GM10847 (cell line): ENCODE results near the gene CCDC192.

Source experiments
- POLR2A ChIP-seq: IDR thresholded peaks from 2 replicates; pipeline ENCODE4 v1.6.1; 2011; ENCODE audit not compliant: insufficient read length; ENCODE audit errors: extremely low read depth

Gene CCDC192

DNA sequence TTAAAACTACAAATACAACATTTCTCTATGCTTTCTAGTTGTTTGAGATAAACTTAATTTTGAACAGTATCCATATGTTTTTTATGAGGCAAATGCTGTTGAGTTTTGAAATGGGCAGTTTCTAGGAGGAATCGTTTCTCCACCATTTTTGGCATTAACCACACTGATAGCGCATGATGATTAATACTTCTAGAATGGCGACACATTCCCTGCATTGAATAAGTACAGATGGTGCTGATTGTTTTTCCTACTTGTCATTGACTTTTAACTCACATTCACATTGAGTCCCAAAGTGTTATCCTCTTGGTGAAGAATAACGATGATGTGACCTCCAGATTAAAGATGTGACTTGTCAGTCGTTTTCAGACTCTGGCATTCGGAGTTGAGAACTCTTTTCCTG, 6.5 kb upstream of the CCDC192 start:
- TF ChIP-seq POLR2A: no peak

DNA sequence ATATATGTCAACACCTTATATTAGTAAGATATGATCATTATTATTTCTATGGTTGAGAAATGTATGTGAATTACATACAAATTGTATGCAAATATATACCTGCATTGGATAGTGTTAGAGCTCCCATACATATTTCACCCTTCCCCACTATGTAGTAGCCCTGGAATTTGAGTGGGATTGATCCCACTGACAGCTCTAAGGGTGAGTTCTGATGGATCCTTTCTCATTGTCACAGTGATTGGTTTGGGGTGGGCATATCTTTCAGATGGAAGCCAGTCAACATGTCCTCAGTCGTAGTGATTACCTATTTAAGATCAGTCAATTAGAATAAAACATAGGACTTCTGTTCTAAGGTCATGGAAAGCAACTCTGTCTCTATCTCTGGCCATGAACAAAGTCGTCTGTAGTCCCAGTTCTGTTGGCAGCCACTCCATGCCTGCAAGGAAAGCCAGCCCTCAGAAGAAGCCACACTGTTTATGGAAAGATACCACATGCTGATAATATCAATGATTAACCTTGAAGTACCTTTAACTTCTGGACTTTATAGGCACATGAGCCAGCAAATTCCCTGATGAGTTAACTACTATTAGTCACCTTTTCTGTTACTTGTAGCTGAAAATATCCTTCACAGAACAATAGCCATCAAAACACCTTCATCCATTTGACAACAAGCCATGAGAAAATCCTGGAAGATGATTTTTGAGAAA, 5.1 kb upstream of the CCDC192 start:
- no peak for TF ChIP-seq POLR2A

DNA sequence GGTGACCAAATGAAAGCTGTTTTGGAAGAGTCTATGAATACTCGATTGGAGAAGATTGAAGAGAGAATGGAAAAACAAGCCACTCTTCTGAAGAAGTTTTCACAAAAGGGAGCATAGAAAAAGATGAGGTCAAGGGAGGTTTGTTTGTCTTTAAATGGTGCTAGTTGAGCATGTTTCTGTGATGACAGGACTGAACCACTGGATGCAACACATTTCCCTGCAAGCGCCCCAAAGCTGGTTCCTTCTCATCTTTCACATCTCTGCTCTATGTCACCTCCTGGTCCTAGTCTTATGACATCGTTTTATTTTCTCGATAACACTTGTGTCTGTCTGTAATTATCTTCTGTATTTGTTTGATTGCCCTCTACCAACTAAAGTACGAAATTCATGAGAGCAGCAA, 3.8 kb upstream of the CCDC192 start:
- no peak for TF ChIP-seq POLR2A

GRCh38 chr5:127700237-127700766, 2.9 kb upstream of the CCDC192 start:
- TF ChIP-seq POLR2A: no peak

DNA sequence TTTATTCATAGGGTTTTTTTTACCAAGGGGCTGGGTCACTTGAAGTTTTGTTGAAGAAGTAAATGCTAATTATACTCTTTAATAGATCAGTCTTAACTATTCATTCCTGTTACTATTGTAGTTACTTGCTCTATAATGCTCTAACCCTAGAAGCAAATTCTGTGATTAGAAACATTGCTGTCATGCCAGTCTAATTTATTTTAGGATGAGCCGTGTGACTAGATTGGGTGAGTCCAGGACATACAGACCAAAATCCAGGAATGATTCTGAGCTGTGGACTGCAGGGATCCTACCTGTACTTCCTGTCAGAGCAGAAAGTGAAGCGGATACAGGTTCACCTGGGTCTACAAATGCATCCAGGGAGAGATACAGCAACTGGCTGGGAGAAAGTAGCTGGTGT, 757 bp upstream of the CCDC192 start:
- TF ChIP-seq POLR2A: no peak

- no peak for TF ChIP-seq POLR2A
Observed at GRCh38 chr5:127705120-127705892, 2.1 kb downstream of the CCDC192 start.

- no peak for TF ChIP-seq POLR2A
Observed at GRCh38 chr5:127706691-127707090, 3.5 kb downstream of the CCDC192 start.

GRCh38 chr5:127707209-127707608, 4.0 kb downstream of the CCDC192 start:
- no peak for TF ChIP-seq POLR2A

DNA sequence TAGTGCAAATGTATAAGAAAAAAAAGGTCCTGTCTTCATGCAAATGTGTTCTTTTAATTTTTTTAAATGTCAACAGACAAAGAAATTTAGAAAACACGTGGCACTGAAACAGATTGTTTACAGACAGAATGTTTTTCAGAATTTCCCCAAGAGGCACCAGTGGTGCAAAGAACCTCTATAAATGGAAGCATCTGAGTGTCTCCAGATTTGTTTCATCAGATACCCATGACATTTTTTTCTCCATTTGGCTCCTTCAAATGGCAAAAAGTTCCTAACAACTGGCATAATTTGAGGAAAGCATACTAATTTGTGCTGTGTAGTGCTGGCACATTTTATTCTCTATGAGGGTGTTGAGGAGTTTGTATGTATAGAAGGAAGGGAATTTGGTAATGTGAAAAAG, 15.0 kb downstream of the CCDC192 start:
- no peak for TF ChIP-seq POLR2A

- TF ChIP-seq POLR2A: no peak
Observed at GRCh38 chr5:127723571-127723970, 20.4 kb downstream of the CCDC192 start.

- no peak for TF ChIP-seq POLR2A
Observed at GRCh38 chr5:127725673-127726072, 22.5 kb downstream of the CCDC192 start.

GRCh38 chr5:127732963-127733362, 29.8 kb downstream of the CCDC192 start:
- TF ChIP-seq POLR2A: no peak

DNA sequence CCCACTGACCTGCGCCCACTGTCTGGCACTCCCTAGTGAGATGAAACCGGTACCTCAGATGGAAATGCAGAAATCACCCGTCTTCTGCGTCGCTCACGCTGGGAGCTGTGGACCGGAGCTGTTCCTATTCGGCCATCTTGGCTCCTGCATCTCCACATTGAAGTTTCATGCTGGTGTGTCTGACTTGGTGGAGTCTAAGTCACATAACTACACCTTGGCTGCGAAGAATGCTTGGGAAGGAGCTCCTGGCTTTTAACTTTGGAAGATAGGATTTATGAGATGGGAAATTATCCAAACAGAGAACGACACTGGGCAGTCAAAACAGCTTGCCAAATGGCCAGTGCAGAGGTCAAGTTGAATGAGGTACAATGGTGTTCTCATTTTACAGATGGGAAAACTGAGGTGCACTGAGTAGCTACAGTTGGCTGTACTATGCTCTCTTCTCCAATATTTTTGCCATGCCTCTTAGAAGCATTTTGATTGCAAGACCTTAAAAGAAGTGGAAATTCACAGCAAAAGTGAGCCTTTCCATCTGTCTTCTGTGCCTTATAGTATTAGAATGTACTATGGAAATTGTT, 36.7 kb downstream of the CCDC192 start:
- no peak for TF ChIP-seq POLR2A

DNA sequence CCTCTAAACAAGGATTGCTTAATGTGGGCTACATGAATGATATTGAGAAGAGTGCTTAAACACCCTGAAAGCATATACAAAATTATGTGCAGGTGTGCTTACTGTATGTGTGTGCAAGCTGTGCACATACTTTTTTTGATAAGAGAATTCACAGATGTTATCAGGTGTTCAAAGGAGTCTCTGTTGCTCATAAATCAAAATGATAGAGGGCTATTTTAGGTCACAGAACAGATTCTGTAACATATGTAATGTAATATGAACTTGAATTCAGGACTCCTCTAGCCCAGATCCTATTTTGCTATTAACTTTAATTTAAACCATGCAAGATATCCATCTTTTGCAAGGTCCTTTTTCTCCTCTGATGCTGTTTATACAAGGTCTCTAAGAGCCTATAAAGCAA, 38.2 kb downstream of the CCDC192 start:
- no peak for TF ChIP-seq POLR2A

- TF ChIP-seq POLR2A: no peak
Observed at GRCh38 chr5:127744241-127744640, 41.0 kb downstream of the CCDC192 start.

DNA sequence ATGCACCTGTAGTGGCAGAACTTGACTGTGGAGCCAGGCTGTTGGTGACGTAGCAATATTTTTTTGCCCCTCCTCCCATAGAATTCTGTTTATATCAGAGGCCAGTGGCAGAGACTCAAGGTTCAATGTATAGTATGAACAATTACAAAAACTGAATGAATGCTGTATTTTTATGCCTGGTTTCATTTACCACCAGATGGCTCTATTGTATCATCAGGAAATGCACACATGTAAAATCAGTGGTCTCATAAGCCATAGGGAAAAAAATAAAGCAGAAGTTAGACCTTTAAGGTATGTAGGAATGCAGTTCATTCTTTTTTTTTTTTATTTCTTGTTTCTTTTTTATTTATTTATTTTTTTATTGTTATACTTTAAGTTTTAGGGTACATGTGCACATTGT, 43.6 kb downstream of the CCDC192 start:
- no peak for TF ChIP-seq POLR2A
